ENCODE data around the gene HOXD9. TPM values are rescaled to one million over a fixed set of nuclear protein-coding genes. Genes with fewer than 3 reads are reported as not detected.

Gene HOXD9
- total RNA-seq, 1 donor from 2014 or later: 0.16 TPM

- DNase-seq: no peak
- TF ChIP-seq CTCF (IDR thresholded peaks at IDR 0.05; ENCODE audit: borderline replicate concordance): no peak
- Histone ChIP-seq H3K27me3 (ENCODE audit: low read depth) (peaks cover 99% of the 10 kb centered on the region), H3K36me3 (no peaks in the 10 kb centered on the region), H3K9me3 (replicated peaks) (no peaks in the 10 kb centered on the region), H3K4me1 (peaks cover 22% of the 10 kb centered on the region), H3K27ac (replicated peaks) (no peak overlapping the region), H3K4me3 (no peak overlapping the region)
- intact Hi-C loops (cut with micrococcal nuclease): no loop called here
These were observed 10.6 kb upstream of the HOXD9 start for GRCh38 chr2:176111846-176112374.

GRCh38 chr2:176112375-176113302 lies 9.9 kb upstream of the HOXD9 start:
- intact Hi-C loops (cut with micrococcal nuclease): no loop called here
- H3K27me3 ChIP-seq (ENCODE audit: low read depth): peaks cover 100% of the 10 kb centered on the region
- no peaks in the 10 kb centered on the region for H3K9me3 ChIP-seq (replicated peaks)
- H3K4me3 ChIP-seq: no peak overlapping the region
- TF ChIP-seq CTCF (IDR thresholded peaks at IDR 0.05; ENCODE audit: borderline replicate concordance): no peak
- no peak for DNase-seq
- no peak overlapping the region for H3K27ac ChIP-seq (replicated peaks)
- H3K36me3 ChIP-seq: no peaks in the 10 kb centered on the region
- peaks cover 17% of the 10 kb centered on the region for H3K4me1 ChIP-seq

- Histone ChIP-seq H3K4me1 (peaks cover under 1% of the 10 kb centered on the region), H3K36me3 (no peaks in the 10 kb centered on the region), H3K27me3 (ENCODE audit: low read depth) (peaks cover 100% of the 10 kb centered on the region), H3K9me3 (replicated peaks) (no peaks in the 10 kb centered on the region), H3K27ac (replicated peaks) (no peak overlapping the region), H3K4me3 (no peak overlapping the region)
- TF ChIP-seq CTCF (IDR thresholded peaks at IDR 0.05; ENCODE audit: borderline replicate concordance): no peak
- intact Hi-C loops (cut with micrococcal nuclease): no loop called here
- no peak for DNase-seq
These were observed 8.2 kb upstream of the HOXD9 start for GRCh38 chr2:176114120-176114929.

- H3K9me3 ChIP-seq (replicated peaks): no peaks in the 10 kb centered on the region
- H3K27me3 ChIP-seq (ENCODE audit: low read depth): peaks cover 100% of the 10 kb centered on the region
- no peak overlapping the region for H3K4me3 ChIP-seq
- H3K4me1 ChIP-seq: no peaks in the 10 kb centered on the region
- no peak overlapping the region for H3K27ac ChIP-seq (replicated peaks)
- no peak for TF ChIP-seq CTCF (IDR thresholded peaks at IDR 0.05; ENCODE audit: borderline replicate concordance)
- no peaks in the 10 kb centered on the region for H3K36me3 ChIP-seq
- intact Hi-C loops (cut with micrococcal nuclease): no loop called here
- no peak for DNase-seq
These were observed 7.4 kb upstream of the HOXD9 start for GRCh38 chr2:176114930-176115625.

Measured in left ventricle myocardium inferior (tissue), 1 donor.